ENCODE results near the gene JARID2.
A peak's percentile ranks its signal among the peaks of the same experiment; 100 is the strongest.

Gene JARID2

DNA sequence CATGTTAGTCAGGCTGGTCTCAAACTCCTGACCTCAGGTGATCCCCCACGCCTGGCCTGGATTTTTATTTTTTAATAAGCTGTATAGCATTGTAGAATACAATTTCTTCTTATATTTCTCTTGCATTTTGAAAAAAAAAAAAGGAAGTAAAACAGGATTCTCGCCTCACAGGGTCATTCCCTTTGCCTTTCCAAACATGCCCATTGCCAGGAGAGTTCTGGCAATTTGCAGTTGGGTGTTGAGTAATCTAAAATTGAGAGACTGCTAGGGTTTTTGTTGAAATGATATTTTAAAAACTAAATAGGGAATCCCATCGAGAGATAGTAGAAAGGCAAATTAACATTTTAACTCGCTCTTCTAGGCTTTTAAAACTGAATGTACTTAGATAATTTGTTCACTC, 196.1 kb downstream of the JARID2 start:
- DNase-seq (ENCODE audit: low read depth), result peak; percentile 15

DNA sequence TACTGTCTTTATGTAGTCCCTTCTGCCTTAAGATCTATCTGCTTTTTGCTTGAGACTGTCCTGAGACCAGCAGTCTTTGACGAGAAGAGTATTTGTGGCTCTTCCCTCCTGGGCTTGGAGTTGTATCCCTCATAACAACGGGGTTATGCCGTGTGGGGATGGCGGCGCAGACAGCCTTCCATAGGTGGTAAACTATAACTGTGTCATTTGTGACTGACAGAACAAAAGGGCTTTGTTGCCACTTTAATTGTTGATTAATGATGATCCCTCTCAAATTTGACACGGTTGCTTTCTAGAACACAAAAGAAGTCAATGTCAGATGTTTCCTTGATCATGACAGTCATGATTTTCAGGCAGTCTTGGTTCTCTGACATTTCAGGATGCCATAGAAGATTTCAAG, 196.6 kb downstream of the JARID2 start:
- no peak for DNase-seq (ENCODE audit: low read depth)

DNA sequence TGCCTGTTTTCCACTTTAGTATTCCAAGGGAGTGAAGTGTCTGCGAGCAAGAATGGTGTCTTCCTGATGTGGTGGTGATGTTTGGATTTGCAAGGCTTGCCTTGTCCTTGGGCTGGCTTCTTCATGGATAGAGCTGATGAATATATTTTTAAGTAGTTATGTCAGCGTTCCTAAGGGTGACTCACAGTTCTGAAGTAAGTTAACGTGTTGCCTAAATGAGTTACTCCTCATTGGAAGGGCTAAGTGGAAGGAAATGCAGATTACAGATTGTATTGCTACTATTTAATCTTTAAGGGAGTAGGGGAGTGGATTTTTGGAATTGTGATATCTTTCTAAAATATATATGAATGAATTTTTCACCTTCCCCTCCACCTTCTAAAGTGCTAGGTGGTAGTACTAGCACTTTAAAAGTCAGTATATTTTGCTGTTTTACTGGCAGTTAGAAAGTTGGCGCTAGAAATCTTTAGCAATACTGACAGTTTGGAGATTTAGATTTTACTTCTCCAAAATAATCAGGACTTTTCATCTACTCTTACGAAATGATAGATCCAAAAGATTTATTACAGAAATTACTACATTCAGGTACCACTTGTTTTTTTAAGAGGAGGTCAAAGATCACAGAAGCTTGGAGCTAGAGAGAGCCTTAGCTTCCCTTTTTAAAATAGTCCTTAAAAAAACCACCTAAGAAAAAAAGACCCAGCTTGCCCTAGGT, 197.4 kb downstream of the JARID2 start:
- DNase-seq (ENCODE audit: low read depth), result peak; percentile 76

GRCh38 chr6:15444081-15444731, 198.3 kb downstream of the JARID2 start:
- peak; percentile 18 for DNase-seq (ENCODE audit: low read depth)

- no peak for DNase-seq (ENCODE audit: low read depth)
These were observed 199.0 kb downstream of the JARID2 start for GRCh38 chr6:15444881-15445280.

DNA sequence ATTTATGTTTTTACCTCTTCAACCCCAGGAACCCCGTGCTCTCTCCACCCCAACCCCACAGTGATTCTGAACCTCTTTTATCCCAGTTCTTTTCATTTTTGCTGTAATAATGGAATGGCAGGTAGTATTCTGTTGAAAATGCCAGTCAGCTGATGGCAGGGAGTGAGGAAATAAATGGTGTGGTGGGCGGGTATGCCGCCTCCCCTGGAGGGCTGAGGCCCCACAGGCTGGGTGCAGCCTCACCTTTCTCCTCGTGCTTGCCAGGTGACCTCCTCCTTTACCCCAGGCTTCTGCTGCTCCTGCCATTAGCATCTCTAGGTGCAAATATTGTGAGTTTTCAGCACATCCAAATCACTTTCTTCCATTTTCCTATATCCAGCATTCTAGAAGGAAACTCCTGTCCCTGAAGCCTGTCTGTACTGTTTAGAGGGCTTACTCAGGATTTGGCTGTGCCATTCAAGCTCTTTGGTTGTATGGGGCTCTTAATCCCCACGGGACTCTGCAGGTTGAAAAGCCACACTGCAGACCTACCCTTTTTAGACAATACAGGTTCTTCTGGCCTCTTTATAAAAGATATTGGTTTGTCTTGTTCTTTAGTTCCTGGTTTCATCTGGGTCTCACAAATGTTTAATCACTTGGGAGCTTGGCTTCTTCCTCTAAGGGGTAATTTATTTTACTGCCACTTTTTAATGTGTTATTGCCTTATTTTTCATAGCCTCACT, 201.8 kb downstream of the JARID2 start:
- DNase-seq (ENCODE audit: low read depth), result no peak

DNA sequence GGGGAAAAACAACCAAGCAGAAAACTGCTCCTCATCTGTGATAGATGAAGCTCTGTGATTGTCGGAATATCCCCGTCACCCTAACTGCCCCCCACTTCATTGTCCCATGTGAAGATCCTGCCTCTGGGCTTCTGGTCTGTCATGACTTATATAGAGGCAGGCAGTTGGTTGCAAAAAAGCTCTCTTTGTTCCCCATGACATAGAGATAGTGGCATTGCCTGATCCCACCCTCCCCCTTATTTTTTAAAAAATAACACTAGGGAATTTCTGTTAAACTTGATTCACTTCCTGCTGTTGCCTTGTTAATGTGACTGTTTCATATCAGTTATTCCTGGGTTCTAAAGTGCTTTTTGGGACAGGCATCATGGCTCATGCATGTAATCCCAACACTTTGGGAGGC, 203.1 kb downstream of the JARID2 start:
- DNase-seq (ENCODE audit: low read depth), result no peak

- no peak for DNase-seq (ENCODE audit: low read depth)
These were observed 205.9 kb downstream of the JARID2 start for GRCh38 chr6:15451738-15452137.

DNA sequence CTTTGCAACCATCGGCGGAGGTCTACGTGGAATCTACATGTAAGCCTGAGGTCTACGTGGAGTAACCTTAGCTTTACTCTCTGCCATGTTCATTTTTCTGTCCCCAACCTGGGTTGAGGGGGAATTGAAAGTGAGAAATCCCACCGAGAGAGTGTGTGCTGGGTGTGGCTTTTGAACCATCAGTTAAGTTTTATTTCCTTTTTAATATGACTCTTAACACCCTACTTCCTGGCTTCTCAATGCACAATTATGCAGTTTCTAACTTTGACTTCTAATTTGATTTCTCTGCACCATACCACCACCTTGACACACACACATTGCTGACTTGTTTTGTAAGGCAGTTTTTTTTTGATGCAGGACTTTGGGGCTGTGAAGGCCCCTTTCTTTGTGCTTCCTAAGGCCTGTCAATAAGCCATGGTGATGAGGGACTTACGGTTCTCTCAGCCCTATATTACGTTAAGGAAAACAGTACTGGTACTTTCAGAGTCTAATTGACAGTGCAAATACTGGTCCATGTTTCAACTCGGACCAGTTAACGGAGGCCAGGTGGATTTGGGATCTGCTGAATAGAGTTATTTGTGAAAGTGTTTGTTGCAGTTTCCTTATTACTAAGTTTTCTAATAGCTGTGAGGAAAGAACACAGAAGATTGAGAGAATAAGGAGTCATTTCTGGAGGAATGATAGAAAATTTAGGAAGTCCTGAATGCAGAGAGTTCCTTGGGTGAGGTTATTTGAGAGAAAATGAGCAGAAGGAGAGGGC, 206.5 kb downstream of the JARID2 start:
- DNase-seq (ENCODE audit: low read depth), result no peak

GRCh38 chr6:15453186-15453585, 207.3 kb downstream of the JARID2 start:
- DNase-seq (ENCODE audit: low read depth), result no peak

DNA sequence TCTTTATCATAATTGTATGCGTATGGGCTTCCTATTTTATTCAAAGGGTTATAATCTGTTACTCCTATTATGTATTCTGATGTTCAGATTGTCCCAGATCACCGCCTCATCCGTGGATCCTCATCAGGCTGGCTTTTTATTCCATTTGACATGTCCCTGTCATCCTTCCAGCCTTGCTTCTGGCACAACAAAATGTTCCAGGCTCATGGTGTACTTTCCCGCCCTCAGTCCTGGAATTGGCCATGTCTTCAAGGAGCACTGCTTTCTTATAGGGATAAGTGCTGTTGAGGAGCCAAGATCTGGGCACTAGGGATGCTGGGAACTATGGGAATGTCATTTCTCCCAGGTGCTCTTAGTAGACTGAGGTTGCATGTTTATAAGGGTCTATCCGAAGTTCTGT, 207.8 kb downstream of the JARID2 start:
- DNase-seq (ENCODE audit: low read depth), result no peak

DNA sequence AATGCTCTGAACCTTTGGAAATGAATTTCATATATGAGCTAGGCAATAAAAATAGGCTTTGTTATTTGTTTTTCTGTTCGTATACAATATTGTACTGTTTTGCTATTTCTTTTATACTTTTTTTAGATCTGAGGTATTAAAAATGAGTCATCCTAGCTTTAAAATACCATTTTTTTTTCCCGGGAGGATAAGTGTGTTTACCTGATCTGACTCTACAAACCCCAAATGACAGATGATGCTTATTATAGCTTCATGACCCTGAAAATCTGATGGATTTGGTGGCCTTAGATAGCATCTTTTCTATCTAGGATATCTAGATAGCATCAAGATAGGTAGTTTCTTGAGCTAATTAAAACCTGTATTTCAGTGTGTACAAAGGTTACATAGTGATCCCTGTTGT, 210.6 kb downstream of the JARID2 start:
- DNase-seq (ENCODE audit: low read depth), result no peak

- no peak for DNase-seq (ENCODE audit: low read depth)
These were observed 211.3 kb downstream of the JARID2 start for GRCh38 chr6:15457121-15457650.

DNA sequence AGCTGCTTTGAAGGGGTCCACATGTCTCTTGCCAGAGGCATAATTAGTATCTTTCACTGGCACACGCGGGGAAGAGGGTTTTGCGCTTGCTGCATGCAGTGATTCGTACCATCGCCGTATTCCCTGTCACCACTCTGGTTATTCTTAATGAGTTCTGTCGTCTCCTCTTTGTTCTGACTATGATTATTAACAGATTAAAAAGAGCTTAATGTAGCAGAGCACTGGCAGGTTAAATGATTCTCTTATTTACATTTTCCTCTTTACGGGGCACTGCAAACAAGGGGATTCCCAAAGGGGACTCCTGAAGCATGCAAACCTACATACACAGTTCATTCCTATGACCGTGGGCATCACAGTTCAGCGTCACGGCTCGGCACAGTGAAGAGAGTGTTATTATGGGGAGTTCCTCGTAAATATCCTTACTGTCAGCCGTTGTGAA, 212.2 kb downstream of the JARID2 start:
- DNase-seq (ENCODE audit: low read depth), result no peak

- no peak for DNase-seq (ENCODE audit: low read depth)
These were observed 214.3 kb downstream of the JARID2 start for GRCh38 chr6:15460110-15460727.

DNA sequence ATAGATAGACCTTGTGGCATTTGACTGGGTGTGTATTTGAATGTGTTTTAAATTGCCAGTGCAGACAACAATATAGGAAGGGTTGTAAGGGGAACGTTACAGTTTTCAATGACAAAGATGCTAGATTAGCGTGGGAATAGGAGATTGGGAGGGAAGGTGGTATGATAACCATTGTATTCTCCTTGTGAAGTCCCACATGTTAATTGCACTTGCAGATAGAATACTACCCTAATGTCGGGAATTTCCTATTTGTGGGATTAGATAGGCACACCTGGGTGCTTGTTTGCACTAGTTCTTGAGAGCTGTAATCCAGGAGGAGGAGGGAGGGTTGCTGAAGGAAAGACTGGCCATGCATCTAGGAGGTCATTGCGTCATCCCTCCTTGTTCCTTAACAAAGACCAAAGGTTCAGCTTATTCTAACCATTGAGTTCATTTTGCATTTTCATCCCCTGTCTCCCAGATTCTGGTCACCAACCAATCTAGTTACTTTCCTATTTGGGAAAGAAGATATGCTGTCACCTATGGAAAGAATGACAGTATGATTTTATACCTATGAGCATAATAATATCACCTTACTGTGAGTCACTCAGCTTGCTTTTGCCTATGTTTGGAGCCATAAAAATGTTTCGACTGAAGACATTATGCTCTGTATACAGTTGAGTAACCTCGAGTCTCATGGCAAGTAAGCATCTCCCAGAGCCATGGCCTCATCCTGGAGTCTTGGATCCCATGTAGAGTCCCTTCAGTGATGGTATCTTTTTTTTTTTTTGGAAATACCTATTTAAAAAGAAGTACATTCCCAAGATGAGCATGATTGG, 215.5 kb downstream of the JARID2 start:
- no peak for DNase-seq (ENCODE audit: low read depth)

DNA sequence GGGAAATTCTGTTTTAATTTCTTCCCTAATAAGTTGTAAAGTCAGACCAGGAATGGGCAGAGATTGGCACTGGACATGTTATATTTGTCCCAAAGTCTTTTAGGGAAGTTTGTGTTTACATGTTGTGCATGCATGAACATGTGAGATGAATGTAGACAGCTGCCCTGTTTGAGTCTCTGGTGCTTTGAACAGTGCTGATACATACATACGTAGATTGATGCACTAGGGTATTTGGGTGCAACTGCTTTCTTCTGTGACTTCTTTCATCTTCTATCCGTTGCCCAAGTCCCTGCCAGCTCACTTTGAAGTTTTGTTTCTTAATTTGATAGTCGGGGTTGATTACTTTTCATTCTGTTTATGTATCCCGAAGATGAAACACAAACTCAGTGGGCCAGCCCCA, 216.4 kb downstream of the JARID2 start:
- no peak for DNase-seq (ENCODE audit: low read depth)

DNA sequence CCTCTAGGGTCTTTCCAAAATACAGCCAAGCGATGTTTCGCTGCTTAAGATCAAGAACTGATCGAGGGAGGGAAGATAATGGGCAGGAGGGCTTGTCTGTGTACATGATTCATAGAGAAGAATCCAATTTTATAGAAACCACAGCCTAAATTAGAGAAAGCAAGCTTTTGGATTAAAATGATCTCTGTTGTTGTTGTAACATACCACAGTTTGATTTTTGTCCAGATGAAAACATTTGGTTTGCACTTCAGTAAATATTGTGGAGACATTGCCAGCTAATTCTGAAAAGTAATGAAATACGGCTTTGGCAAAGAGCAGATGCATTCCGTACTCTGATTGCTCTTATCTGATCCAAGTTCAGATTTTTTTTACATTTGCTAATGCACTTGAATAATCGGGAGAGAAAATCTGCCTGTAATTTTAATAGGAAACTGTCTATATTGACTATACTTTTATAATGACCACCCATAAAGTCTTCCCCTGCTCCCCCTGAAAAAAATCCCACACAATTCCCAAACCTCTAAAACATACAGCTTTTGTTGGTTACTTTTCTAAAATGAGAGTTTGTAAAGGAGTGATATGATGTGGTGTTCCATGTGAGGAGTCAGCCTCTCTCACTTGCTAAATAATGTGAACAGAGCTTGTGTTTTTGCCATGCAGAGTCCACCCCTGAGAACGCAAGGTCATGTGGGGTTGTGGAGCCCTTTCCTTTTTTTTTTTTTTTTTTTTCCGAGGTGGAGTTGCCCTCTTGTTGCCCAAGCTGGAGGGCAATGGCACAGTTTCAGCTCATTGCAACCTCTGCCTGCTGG, 217.1 kb downstream of the JARID2 start:
- peak; percentile 91 for DNase-seq (ENCODE audit: low read depth)

DNA sequence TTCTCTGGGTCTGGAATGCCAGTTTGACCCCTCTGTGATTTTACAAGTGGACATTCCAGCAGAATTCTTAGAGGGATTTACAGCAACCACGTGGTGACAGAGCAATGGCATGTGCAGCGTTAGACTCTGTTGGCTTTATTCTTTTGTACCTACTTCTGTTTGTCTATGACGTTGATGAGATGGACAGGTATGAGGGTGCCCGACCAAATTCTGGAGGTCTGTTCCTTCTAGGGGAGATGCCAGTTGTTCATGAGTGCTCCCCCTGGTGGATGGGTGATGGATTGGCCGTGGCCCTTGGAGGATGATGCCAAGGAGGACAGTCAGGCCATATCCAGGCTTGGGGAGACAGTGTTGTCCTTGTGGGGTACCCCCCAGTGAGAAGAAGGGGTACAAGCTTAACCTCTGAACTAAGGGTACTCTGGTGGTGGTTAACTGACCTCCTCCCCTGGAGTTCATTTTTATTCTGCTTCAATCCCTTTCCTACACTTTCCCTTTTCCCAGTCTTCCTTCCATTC, 218.4 kb downstream of the JARID2 start:
- no peak for DNase-seq (ENCODE audit: low read depth)

DNA sequence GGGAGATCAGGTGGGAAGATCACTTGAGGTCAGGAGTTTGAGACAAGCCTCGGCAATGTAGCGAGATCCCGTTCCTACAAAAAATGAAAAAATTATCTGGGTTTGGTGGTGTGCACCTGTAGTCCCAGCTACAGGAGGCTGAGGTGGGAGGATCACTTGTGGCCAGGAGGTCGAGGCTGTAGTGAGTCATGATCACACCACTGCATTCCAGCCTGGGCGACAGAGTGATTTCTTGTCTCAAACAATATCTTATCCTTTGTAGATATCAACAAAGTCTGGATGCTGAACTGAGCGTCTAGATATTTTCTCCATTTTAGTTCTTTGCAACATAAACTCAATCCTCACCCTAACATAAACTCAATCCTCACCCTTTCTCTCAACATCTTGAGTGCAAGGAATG, 219.3 kb downstream of the JARID2 start:
- DNase-seq (ENCODE audit: low read depth), result no peak

Measured in fibroblast of gingiva (primary cell).